H1 (cell line): Measurements from ENCODE around the gene KLHL29.

Source experiments
- CEBPB ChIP-seq: IDR thresholded peaks from 2 replicates; pipeline ENCODE4 v1.6.1; 2012; ENCODE audit warnings: low read depth, low read length
- EGR1 ChIP-seq: IDR thresholded peaks from 2 replicates; pipeline ENCODE4 v1.6.1; 2011; ENCODE audit warnings: low read depth, low read length, borderline replicate concordance
- EZH2 ChIP-seq: fragments of 200-600 bp; sonication (generic); IDR thresholded peaks from 2 replicates; pipeline ENCODE4 v1.7.1; 2012; ENCODE audit warnings: low read depth, mild to moderate bottlenecking, moderate library complexity, low read length, inconsistent platforms; ENCODE audit not compliant: severe bottlenecking
- GABPA ChIP-seq: IDR thresholded peaks from 2 replicates; pipeline ENCODE4 v1.6.1; 2011; ENCODE audit warnings: mild to moderate bottlenecking, low read length, moderate library complexity, borderline replicate concordance; ENCODE audit not compliant: insufficient read depth
- HDAC6 ChIP-seq: IDR thresholded peaks from one replicate; pipeline ENCODE4 v1.7.1; 2012; ENCODE audit warnings: low read depth, mild to moderate bottlenecking, inconsistent platforms, low read length, moderate library complexity
- JUN ChIP-seq: IDR thresholded peaks from 2 replicates; pipeline ENCODE4 v1.6.1; 2011; ENCODE audit warnings: low read depth, mild to moderate bottlenecking, improper control_type of control experiment, low read length
- POLR2A ChIP-seq, 2 experiments: IDR thresholded peaks; 1 replicate in 1 of 2; 2 replicates in 1 of 2; pipeline ENCODE4 v1.6.1; 2011; ENCODE audit warnings: low read depth in 2 of 2, low read length in 2 of 2, mild to moderate bottlenecking in 2 of 2; ENCODE audit errors: control extremely low read depth in 1 of 2
- POLR2AphosphoS5 ChIP-seq: IDR thresholded peaks from 2 replicates; pipeline ENCODE4 v1.6.1; 2011; ENCODE audit warnings: low read depth, low read length
- RAD21 ChIP-seq, 2 experiments: IDR thresholded peaks in 1 of 2; conservative IDR thresholded peaks in 1 of 2; 2 replicates each; pipeline ENCODE4 v1.6.1; 2011; ENCODE audit warnings: low read depth in 2 of 2, low read length in 2 of 2, improper control_type of control experiment in 1 of 2, inconsistent platforms in 1 of 2, mild to moderate bottlenecking in 1 of 2, moderate library complexity in 1 of 2
- SUZ12 ChIP-seq: fragments of 200-600 bp; sonication (generic); IDR thresholded peaks from 2 replicates; pipeline ENCODE4 v1.6.1; 2012; ENCODE audit warnings: mild to moderate bottlenecking, inconsistent platforms, low read length, moderate library complexity, mixed read lengths
- YY1 ChIP-seq: IDR thresholded peaks from 2 replicates; pipeline ENCODE4 v1.6.1; 2011; ENCODE audit warnings: low read depth, mild to moderate bottlenecking, low read length
- TF ChIP-seq, protein P1 (sequence below), 3 experiments: IDR thresholded peaks; 1 replicate in 2 of 3; 2 replicates in 1 of 3; pipeline versions ENCODE4 v1.5.1 to v1.6.1; 2011; ENCODE audit warnings: low read length in 3 of 3, mild to moderate bottlenecking in 3 of 3, inconsistent platforms in 2 of 3, low read depth in 1 of 3, moderate library complexity in 1 of 3; ENCODE audit not compliant: insufficient read depth in 1 of 3; ENCODE audit errors: control extremely low read depth in 1 of 3

DNA sequence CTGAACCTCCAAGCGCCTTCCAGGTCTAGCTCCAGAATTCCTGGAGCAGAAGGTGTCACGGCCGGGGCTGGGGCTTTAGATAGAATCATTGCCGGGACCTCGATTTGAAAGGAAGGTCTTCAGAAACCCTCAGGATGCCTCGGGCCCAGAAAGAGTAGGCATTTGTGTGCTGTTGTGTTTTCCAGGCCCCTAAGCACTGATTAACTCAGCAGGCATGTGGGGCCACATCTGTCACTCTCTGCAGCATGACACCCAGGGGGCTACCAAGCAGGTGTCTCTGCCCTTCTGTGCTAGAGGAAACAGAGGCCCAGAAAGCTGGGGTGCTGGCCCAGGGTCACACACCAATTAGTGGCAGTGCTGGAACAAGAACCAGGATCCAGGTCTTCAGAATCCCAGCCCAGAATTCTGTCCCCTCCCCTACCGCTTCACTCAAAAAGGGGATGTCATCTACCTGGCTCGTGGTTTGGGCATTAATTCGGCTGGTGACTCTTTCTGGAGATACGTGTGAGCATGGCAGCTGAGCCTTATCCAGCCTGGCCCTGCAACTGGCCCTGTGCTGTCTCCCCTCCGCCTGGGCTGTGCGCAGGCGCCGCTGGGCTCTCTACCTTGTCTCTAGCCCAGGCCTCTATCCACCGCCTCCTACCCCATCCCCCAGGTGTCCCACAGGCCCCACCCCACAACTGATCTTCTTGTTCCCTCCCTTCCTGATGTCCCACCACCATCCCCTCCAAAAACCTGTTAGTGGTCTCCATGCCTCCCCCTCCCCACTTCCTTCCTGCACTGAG lies 296.6 kb downstream of the KLHL29 start:
- TF ChIP-seq YY1 (no peak), EZH2 (no peak), JUN (no peak), EGR1 (no peak), SUZ12 (no peak), POLR2A (IDR thresholded peaks at IDR 0.05; ENCODE audit: control extremely low read depth in 1 of 2, low read depth in 2 of 2, low read length in 2 of 2) (no peak), POLR2AphosphoS5 (no peak), RAD21 (IDR thresholded peaks at IDR 0.05 in 1 of 2, conservative IDR thresholded peaks at IDR 0.05 in 1 of 2; ENCODE audit: low read depth in 2 of 2, low read length in 2 of 2) (no peak), CEBPB (no peak), HDAC6 (no peak), GABPA (no peak)
- TF ChIP-seq, protein P1, sequence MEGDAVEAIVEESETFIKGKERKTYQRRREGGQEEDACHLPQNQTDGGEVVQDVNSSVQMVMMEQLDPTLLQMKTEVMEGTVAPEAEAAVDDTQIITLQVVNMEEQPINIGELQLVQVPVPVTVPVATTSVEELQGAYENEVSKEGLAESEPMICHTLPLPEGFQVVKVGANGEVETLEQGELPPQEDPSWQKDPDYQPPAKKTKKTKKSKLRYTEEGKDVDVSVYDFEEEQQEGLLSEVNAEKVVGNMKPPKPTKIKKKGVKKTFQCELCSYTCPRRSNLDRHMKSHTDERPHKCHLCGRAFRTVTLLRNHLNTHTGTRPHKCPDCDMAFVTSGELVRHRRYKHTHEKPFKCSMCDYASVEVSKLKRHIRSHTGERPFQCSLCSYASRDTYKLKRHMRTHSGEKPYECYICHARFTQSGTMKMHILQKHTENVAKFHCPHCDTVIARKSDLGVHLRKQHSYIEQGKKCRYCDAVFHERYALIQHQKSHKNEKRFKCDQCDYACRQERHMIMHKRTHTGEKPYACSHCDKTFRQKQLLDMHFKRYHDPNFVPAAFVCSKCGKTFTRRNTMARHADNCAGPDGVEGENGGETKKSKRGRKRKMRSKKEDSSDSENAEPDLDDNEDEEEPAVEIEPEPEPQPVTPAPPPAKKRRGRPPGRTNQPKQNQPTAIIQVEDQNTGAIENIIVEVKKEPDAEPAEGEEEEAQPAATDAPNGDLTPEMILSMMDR (IDR thresholded peaks at IDR 0.05; ENCODE audit: control extremely low read depth in 1 of 3, insufficient read depth in 1 of 3, low read depth in 1 of 3, low read length in 3 of 3) = no peak
